Measurements from ENCODE around the gene TMEM91. TPM values are rescaled to one million over a fixed set of nuclear protein-coding genes. Genes with fewer than 3 reads are reported as not detected.

Gene TMEM91
- total and polyA plus RNA-seq, 2 of the 8 experiments (the other 6 are each of a cell fraction or from before 2014, with no cell fraction given): 5.3 to 7.4 TPM

DNA sequence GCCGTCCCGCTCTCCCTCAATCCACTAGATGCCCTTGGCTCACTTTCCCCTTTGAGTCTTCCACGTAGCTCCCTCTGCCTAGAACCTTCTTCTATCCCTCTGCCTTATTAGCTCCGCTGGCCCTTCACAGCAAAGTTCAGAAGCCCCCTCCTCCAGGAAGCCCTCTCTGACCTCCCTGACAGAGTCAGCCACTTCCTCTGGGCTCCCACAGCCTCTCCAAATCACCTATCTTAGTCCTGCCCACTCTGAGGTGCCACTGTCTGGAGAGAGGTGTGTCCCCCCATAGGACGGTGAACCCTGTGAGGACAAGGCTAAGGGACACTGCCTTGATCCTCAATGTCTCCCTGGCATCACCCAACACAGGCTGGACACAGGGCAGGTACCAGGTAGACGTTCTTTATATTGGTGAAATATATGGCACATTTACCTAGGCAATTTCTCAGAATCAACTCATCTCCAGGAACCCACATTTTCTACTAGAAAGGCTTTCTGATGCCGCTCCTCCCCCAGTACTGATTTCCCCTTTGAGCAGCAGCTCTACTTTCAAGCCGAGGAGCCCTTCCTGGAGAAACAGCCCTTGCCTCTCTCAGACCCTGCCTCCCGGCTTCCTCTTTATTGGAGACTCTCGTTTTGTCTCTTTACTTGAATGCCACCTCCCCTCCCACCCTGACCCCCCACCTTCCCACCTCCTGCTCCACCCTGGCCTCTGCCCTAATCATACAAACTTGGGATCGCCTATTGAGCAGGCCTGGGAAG lies 19.2 kb upstream of the TMEM91 start (continued):
- TF ChIP-seq SIN3A (conservative IDR thresholded peaks at IDR 0.05 in 1 of 2, IDR thresholded peaks at IDR 0.05 in 1 of 2; ENCODE audit: low read depth in 1 of 2, low read length in 2 of 2): no peak
- TF ChIP-seq, protein P1, sequence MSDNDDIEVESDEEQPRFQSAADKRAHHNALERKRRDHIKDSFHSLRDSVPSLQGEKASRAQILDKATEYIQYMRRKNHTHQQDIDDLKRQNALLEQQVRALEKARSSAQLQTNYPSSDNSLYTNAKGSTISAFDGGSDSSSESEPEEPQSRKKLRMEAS (IDR thresholded peaks at IDR 0.05): no peak

Measured in H1 (cell line).